Testis (tissue), 2 donors: Measurements from ENCODE around the gene SH3RF3.

Experiments used
- POLR2A ChIP-seq: fragments of 450-650 bp; IDR thresholded peaks from one replicate; pipeline ENCODE4 v1.6.1; 2017; ENCODE audit warnings: antibody characterized with exemption, mild to moderate bottlenecking, moderate library complexity
- TF ChIP-seq, protein P1 (sequence below), 3 experiments: fragments of 450-650 bp in 2 of 3; fragments of 200-600 bp in 1 of 3; sonication (generic) in 1 of 3; IDR thresholded peaks; one replicate each; pipeline ENCODE4 v1.5.1; 2016 to 2019; ENCODE audit warnings: antibody characterized with exemption in 3 of 3, mild to moderate bottlenecking in 2 of 3, moderate library complexity in 1 of 3

DNA sequence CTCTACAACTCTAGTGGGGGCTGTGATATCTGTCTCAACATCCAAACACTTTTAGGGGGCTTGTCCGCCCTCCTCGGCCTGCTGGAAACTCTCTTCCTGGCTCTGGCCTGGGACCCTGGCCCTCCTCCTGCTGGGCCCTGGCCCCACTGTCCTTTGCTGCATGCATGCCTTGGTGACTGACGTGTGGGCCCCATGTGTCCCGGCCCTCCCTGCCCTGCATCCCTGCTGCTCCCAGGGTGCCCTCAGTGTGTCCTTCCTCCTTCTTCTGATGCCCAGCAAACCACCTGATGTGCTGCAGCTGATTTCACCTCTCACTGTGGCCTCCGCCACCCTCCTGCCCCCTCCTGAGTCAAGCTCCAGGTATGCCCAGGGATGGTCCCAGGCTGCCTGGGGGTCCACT, 383.1 kb downstream of the SH3RF3 start:
- TF ChIP-seq, protein P1, sequence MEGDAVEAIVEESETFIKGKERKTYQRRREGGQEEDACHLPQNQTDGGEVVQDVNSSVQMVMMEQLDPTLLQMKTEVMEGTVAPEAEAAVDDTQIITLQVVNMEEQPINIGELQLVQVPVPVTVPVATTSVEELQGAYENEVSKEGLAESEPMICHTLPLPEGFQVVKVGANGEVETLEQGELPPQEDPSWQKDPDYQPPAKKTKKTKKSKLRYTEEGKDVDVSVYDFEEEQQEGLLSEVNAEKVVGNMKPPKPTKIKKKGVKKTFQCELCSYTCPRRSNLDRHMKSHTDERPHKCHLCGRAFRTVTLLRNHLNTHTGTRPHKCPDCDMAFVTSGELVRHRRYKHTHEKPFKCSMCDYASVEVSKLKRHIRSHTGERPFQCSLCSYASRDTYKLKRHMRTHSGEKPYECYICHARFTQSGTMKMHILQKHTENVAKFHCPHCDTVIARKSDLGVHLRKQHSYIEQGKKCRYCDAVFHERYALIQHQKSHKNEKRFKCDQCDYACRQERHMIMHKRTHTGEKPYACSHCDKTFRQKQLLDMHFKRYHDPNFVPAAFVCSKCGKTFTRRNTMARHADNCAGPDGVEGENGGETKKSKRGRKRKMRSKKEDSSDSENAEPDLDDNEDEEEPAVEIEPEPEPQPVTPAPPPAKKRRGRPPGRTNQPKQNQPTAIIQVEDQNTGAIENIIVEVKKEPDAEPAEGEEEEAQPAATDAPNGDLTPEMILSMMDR (IDR thresholded peaks at IDR 0.05) = no peak
- no peak for TF ChIP-seq POLR2A
